C1 segment of cervical spinal cord (tissue), 14 donors: ENCODE data around the gene SYTL3.

Experiments used
- DNase-seq, 14 donors: peaks; one replicate each; lab custom pipeline; 2025; lab: John Stamatoyannopoulos, UW

Gene SYTL3

GRCh38 chr6:158717341-158718330 lies 67.8 kb downstream of the SYTL3 start:
- no peak for DNase-seq

GRCh38 chr6:158718461-158719046 lies 68.7 kb downstream of the SYTL3 start:
- peak in 1 of 14 donors; percentile 8 for DNase-seq

- no peak for DNase-seq
These were observed 72.4 kb downstream of the SYTL3 start for GRCh38 chr6:158722176-158722729.

GRCh38 chr6:158725704-158726103 lies 75.8 kb downstream of the SYTL3 start:
- no peak for DNase-seq

- DNase-seq, result no peak
These were observed 80.2 kb downstream of the SYTL3 start for GRCh38 chr6:158729906-158730540.

- DNase-seq, result no peak
These were observed 80.7 kb downstream of the SYTL3 start for GRCh38 chr6:158730541-158730907.

- no peak for DNase-seq
These were observed 85.2 kb downstream of the SYTL3 start for GRCh38 chr6:158735009-158735408.

GRCh38 chr6:158737082-158737709 lies 87.3 kb downstream of the SYTL3 start:
- DNase-seq, result peak in 1 of 14 donors; percentile 23

GRCh38 chr6:158737710-158738615 lies 88.1 kb downstream of the SYTL3 start:
- no peak for DNase-seq

GRCh38 chr6:158739673-158740072 lies 89.8 kb downstream of the SYTL3 start:
- no peak for DNase-seq

- no peak for DNase-seq
These were observed 93.3 kb downstream of the SYTL3 start for GRCh38 chr6:158743033-158743651.

- DNase-seq, result no peak
These were observed 95.2 kb downstream of the SYTL3 start for GRCh38 chr6:158744986-158745430.

GRCh38 chr6:158751224-158751623 lies 101.4 kb downstream of the SYTL3 start:
- no peak for DNase-seq

GRCh38 chr6:158751921-158752320 lies 102.1 kb downstream of the SYTL3 start:
- no peak for DNase-seq

- peak in 13 of 14 donors; percentile 33 to 81 (median 75) for DNase-seq
These were observed 102.8 kb downstream of the SYTL3 start for GRCh38 chr6:158752613-158753012.

GRCh38 chr6:158753811-158754210 lies 104.0 kb downstream of the SYTL3 start:
- DNase-seq, result no peak

GRCh38 chr6:158754738-158755137 lies 104.9 kb downstream of the SYTL3 start:
- DNase-seq, result no peak

GRCh38 chr6:158755636-158756035 lies 105.8 kb downstream of the SYTL3 start:
- no peak for DNase-seq

GRCh38 chr6:158756126-158756525 lies 106.3 kb downstream of the SYTL3 start:
- DNase-seq, result no peak
